NCI-H187 treated with DMSO at 0.1 percent for 48 hours (cell line): Measurements from ENCODE around the gene CLEC17A.
"Not testable (repeated sequence)": the region's sequence is repeated elsewhere in the genome, so short reads cannot be mapped to it uniquely, and the experiment has no call there.

Experiments
- DNase-seq: peaks from one replicate; lab custom pipeline; 2025; lab: John Stamatoyannopoulos, UW

Gene CLEC17A

GRCh38 chr19:14580623-14581237, 2.2 kb upstream of the CLEC17A start:
- DNase-seq = no peak

DNA sequence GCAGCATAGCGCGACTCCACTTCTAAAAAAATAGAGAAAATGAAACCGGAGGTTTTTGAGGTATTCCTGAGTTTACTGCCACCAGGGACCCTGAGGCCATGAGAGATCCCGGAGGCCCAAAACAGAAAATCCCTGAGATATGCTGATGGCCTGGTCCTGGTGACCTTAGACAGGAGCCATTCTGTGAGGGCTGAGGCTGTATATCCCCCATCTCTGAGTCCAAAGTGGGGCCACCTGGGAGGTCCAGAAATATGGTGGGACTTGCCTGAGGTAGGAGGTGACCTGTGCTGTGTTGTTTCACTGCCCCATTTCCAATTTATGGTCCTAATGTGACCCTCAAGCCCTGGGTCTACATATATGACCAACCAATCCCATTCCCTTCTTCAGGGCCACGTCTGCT, 1.5 kb downstream of the CLEC17A start:
- DNase-seq = not testable (repeated sequence)

DNA sequence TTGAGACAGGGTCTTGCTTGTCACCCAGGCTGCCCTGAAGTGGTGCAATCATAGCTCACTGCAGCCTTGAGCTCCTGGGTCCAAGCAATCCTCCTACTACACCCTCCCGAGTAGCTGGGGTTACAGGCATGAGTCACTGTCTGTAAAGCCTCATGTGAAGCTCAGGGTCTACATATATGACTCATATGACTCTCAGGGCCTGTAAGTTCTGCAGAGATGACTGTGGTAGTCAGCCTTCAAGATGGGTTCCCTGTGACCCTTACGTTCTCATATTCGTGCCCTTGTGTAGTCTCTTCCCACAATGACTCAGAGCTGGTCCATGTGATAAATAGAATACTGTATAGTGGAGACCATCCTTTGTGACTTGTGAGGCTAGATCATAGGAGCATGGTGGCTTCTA, 2.3 kb downstream of the CLEC17A start:
- DNase-seq = not testable (repeated sequence)

- DNase-seq = not testable (repeated sequence)
These were observed 6.5 kb downstream of the CLEC17A start for GRCh38 chr19:14589433-14589832.

- no peak for DNase-seq
These were observed 12.7 kb downstream of the CLEC17A start for GRCh38 chr19:14595558-14595957.

DNA sequence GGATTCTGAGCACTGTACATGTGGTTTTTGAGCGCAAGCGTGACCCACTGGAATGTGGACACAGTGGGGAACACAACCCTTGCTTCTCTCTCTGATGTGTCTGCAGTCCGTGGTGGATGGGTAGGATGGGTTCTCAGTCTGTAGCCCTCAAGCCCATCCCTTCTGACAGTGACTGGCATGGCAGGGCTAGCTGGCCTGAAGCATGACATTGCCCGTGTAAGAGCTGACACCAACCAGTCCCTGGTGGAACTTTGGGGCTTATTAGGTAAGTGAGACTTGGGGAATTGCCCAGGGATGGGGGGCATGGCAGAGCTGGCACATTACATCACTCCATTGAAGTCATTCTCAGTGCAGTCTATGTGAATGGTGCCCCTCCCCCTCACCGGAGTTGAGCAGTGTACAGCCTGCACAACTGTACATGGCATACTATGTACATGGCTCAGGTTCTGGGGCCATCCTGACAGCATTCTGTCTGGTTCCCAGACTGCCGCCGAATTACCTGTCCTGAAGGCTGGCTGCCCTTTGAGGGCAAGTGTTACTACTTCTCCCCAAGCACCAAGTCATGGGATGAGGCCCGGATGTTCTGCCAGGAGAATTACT, 16.8 kb downstream of the CLEC17A start:
- no peak for DNase-seq

DNA sequence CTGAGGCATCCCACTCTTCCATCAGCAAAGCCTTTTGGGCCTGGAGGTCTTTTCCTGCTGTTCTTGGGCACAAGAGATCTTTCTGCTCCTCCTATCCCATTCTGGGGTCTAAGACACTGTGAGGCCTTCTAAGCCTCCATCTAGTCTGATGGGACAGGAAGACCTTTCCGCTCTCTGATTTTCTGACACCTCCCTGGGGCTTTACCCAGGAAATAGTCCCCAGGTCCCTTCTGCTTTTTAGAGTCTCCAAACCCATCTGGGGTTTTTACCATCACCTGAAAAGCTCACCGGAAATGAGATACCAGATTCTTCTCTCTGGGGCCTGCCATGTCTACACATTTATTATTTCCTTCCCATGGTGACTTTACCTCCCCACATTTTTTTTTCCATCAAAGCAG, 21.1 kb downstream of the CLEC17A start:
- DNase-seq = no peak

DNA sequence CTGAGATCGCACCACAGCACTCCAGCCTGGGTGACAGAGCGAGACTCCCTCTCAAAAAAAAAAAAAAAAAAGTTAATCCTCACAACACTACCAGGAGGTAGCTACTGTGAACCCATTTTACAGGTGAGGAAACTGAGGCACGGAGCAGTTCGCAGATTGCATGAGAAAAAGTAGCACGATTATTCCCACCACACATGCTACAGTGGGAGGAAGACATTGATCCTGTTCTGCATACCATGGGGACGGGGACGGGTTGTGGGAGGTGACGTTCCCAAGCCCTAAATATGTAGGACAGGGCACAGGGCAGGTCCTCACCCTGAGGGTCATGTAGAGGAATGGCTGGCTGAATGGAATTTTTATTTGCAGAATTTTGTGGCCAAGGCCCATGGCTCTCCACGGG, 23.7 kb downstream of the CLEC17A start:
- no peak for DNase-seq

GRCh38 chr19:14611051-14611450, 28.2 kb downstream of the CLEC17A start:
- DNase-seq = no peak

DNA sequence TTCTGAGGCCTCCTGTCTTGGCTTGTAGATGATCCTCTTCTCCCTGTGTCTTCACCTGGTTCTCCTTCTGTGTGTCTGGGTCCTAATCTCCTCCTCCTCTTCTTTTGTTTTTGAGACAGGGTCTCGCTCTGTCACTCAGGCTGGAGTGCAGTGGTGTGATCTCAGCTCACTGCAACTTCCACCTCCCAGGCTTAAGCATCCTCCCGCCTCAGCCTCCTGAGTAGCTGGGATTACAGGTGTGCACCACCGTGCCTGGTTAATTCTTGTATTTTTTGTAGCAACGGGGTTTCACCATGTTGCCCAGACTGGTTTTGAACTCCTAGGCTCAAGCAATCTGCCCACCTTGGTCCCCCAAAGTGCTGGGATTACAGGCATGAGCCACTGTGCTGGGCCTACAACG, 29.4 kb downstream of the CLEC17A start:
- not testable (repeated sequence) for DNase-seq

GRCh38 chr19:14612657-14613056, 29.8 kb downstream of the CLEC17A start:
- no peak for DNase-seq

DNA sequence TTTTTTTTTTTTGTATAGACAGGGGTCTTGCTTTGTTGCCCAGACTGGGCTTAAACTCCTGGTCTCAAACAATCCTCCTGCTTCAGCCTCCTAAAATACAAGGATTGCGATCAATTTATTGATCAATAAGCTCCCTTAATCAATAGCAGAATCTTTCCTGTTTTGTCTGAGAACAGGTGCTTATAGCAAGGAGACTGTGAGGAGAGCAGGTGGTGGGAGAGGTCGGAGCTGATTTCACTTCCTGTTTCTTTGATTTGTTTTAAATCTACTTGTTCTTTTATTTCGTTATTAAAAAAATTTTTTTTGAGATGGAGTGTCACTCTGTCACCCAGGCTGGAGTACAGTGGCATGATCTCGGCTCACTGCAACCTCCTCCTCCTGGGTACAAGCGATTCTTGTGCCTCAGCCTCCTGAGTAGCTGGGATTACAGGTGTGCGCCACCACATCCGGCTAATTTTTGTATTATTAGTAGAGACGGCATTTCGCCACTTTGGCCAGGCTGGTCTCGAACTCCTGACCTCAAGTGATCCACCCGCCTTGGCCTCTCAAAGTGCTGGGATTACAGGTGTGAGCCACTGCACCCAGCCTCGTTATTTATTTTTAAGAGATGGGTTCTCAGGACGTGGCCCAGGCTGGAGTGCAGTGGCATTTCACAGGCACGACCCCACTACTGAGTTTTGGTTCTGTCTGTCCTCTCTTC, 30.7 kb downstream of the CLEC17A start:
- DNase-seq = not testable (repeated sequence)

DNA sequence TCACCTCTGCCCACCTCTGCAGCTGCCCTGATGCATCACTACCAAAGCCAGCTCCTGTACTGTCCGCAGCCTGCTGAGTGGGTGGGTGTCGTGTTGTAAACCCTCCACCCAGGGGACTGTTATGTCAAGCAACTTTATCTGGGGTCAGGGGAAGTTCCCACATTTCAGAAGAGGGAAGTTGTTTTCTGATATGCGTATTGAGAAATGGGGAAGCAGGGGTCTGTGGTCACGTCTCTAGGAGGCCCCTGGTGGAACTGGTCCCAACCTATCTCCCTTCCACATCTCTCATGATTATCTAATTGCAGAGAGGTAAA, 31.2 kb downstream of the CLEC17A start:
- no peak for DNase-seq

GRCh38 chr19:14615623-14616022, 32.7 kb downstream of the CLEC17A start:
- DNase-seq = no peak

DNA sequence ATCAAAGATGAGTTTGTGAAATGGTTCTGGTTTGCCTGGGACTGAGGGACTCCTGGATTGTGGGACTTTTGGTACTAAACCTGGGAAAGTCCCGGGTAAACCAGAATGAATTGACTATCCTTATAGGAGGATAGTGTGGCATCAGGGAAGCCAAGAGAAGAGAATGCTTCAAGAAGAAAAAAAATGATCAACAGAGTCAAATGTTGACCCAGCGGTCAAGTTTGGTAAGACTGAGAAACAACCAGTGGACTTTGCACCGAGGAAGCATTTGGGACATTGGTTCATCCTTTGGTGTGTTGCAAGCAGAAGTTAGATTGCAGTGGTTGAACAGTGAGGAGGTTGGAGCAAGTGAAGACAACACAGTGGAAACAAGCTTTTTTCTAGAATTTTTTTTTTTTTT, 33.5 kb downstream of the CLEC17A start:
- DNase-seq = no peak

DNA sequence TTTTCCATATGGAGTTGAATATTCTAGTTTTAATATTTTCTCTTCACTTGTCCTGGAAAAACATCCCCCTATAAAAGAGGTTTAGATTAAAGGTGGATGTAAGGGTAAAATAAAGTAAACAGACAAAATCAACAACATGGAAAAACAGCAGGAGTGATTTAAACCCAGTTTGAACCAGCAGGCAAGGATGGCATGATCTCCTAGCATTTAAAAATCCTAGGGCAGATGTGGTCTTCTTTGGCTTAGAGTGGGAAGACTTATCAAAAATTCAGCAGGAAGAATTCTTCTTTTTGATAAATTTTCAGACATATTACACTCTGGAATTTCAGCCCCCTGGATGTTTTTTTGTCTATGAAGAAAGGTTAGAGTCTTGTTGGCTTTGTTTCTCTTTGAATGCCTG, 36.5 kb downstream of the CLEC17A start:
- no peak for DNase-seq

GRCh38 chr19:14624491-14624890, 41.6 kb downstream of the CLEC17A start:
- not testable (repeated sequence) for DNase-seq

DNA sequence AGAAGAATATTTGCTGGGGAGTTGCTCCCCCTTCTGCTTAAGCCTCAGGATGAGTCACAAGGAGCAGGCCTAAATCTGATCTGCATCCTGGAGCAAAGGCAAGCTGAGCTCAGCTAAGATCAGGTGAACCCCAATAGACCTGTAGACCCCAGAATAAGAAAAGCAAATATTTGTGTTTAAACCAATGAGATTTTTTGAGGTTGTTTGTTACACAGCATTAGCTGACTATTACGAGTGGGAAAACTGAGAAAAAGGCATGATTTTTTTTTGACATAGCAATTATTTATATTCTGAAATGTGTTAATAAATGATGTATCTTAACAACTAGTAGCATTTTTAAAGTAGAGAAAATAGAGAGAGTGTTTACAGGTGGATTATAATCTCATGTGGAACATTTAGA, 46.7 kb downstream of the CLEC17A start:
- DNase-seq = no peak

- DNase-seq = no peak
These were observed 49.4 kb downstream of the CLEC17A start for GRCh38 chr19:14632286-14632685.

- DNase-seq = no peak
These were observed 56.8 kb downstream of the CLEC17A start for GRCh38 chr19:14639536-14640277.

- no peak for DNase-seq
These were observed 65.6 kb downstream of the CLEC17A start for GRCh38 chr19:14648506-14648905.

GRCh38 chr19:14649020-14649419, 66.1 kb downstream of the CLEC17A start:
- no peak for DNase-seq

DNA sequence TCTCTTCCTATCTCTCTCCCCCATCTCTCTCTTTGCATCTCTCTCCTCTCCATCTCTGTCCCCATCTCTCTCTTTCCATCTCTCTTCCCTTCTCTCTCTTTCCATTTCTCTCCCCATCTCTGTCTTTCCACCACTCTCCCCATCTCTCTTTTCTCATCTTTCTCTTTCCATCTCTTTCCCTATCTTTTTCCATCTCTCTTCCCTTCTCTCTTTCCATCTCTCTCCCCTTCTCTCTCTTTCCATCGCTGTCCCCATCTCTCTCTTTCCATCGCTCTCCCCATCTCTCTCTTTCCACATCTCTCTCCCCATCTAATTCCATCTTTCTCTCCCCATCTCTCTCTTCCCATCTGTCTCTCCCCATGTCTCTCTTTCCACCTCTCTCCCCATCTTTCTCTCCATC, 67.3 kb downstream of the CLEC17A start:
- no peak for DNase-seq
